GM12878 (cell line): Measurements from ENCODE around the gene ZSCAN18. TPM values are rescaled to one million over a fixed set of nuclear protein-coding genes. Genes with fewer than 3 reads are reported as not detected.

Source experiments
- ATAC-seq: fragments of 200-7000 bp; cut with Tn5 transposase; 3 replicates; pipeline ENCODE4 v1.9.1; 2020; ENCODE audit warnings: mild to moderate bottlenecking, moderate library complexity
- BruUV-seq: library from RNA; stranded (reverse); fragments of 400-500 nt; replicated peaks from 2 replicates; lab custom pipeline; 2021; lab: Mats Ljungman, UMichigan
- CTCF ChIA-PET: fragments of 300-600 bp; sonication (Branson Sonifier 250); formaldehyde crosslinking; extraction: SDS; loops from one replicate; lab custom pipeline; 2021; ENCODE audit warnings: inconsistent platforms; lab: Yijun Ruan, JAX
- POLR2A ChIA-PET: fragments of 350-600 bp; formaldehyde crosslinking; extraction: SDS; loops from one replicate; lab custom pipeline; 2021; ENCODE audit warnings: inconsistent platforms; lab: Charles Lee
- RAD21 ChIA-PET: fragments of 300-600 bp; sonication (Branson Sonifier 250); formaldehyde crosslinking; loops from one replicate; lab custom pipeline; 2023; ENCODE audit warnings: antibody characterized with exemption; ENCODE audit not compliant: unreplicated experiment; lab: Charles Lee
- SMC1A ChIA-PET: fragments of 300-600 bp; sonication (Branson Sonifier 250); formaldehyde crosslinking; loops from one replicate; lab custom pipeline; 2023; ENCODE audit not compliant: unreplicated experiment, uncharacterized antibody; lab: Charles Lee
- DNase-seq: peaks from one replicate; pipeline ENCODE4 v3.0.0-alpha.2; 2011; ENCODE audit warnings: low read depth, low spot score
- FAIRE-seq: peaks from 3 replicates; lab custom pipeline; 2011; peaks lifted over from hg19 to GRCh38; lab: Jason Lieb, UNC
- H2AFZ ChIP-seq: 2 replicates; pipeline ENCODE4 v1.6.0; 2011; ENCODE audit warnings: low read depth, low read length, control low read depth; ENCODE audit not compliant: control insufficient read depth
- H3K27ac ChIP-seq: 2 replicates; pipeline ENCODE4 v1.5.1; 2011; ENCODE audit warnings: control low read depth; ENCODE audit not compliant: control insufficient read depth, insufficient read depth
- H3K27me3 ChIP-seq, 2 experiments: replicated peaks in 1 of 2; 2 replicates each; pipeline versions ENCODE4 v1.6.0 to v1.6.1; 2011; ENCODE audit warnings: low read length in 1 of 2; ENCODE audit not compliant: control insufficient read depth in 2 of 2, insufficient read depth in 2 of 2
- H3K36me3 ChIP-seq, 2 experiments: 2 replicates each; pipeline ENCODE4 v1.5.1; 2011; ENCODE audit warnings: low read length in 1 of 2; ENCODE audit not compliant: control insufficient read depth in 2 of 2, insufficient read depth in 2 of 2
- H3K4me1 ChIP-seq: 2 replicates; pipeline ENCODE4 v1.6.1; 2011; ENCODE audit warnings: mild to moderate bottlenecking, low read length, moderate library complexity, mixed read lengths; ENCODE audit not compliant: control insufficient read depth, insufficient read depth
- H3K4me2 ChIP-seq: 2 replicates; pipeline ENCODE4 v1.6.0; 2011; ENCODE audit warnings: control low read depth; ENCODE audit not compliant: control insufficient read depth, insufficient read depth
- H3K4me3 ChIP-seq: fragments of 200-600 bp; sonication (generic); 2 replicates; pipeline ENCODE4 v1.5.1; 2016
- H3K79me2 ChIP-seq: 2 replicates; pipeline ENCODE4 v1.6.0; 2011; ENCODE audit warnings: low read length; ENCODE audit not compliant: control insufficient read depth, insufficient read depth
- H3K9ac ChIP-seq: 2 replicates; pipeline ENCODE4 v1.8.0; 2011; ENCODE audit warnings: low read length, control low read depth, mixed read lengths; ENCODE audit not compliant: control insufficient read depth, insufficient read depth
- H3K9me3 ChIP-seq: replicated peaks from 3 replicates; pipeline ENCODE4 v1.5.1; 2011; ENCODE audit warnings: mild to moderate bottlenecking, low read length; ENCODE audit not compliant: control insufficient read depth, insufficient read depth
- H4K20me1 ChIP-seq: 2 replicates; pipeline ENCODE4 v1.6.0; 2011; ENCODE audit not compliant: control insufficient read depth, insufficient read depth
- CTCF ChIP-seq, 3 experiments: IDR thresholded peaks in 2 of 3; conservative IDR thresholded peaks in 1 of 3; 2 replicates each; pipeline ENCODE4 v1.5.1; 2011; ENCODE audit warnings: low read depth in 3 of 3, low read length in 3 of 3, mild to moderate bottlenecking in 3 of 3, control low read depth in 2 of 3, moderate library complexity in 2 of 3, inconsistent platforms in 1 of 3, mixed read lengths in 1 of 3; ENCODE audit not compliant: control insufficient read depth in 2 of 3, insufficient read depth in 1 of 3; ENCODE audit errors: extremely low read depth in 1 of 3
- E2F8 ChIP-seq: fragments of 450-650 bp; IDR thresholded peaks from 2 replicates; pipeline ENCODE4 v1.6.1; 2018; ENCODE audit warnings: mild to moderate bottlenecking, low read depth, moderate library complexity; ENCODE audit not compliant: partially characterized antibody
- EGR1 ChIP-seq, 2 experiments: IDR thresholded peaks; 1 replicate in 1 of 2; 2 replicates in 1 of 2; pipeline ENCODE4 v1.6.1; 2011 to 2012; ENCODE audit warnings: low read depth in 2 of 2, low read length in 2 of 2, borderline replicate concordance in 1 of 2, mild to moderate bottlenecking in 1 of 2, moderate library complexity in 1 of 2
- ESRRA ChIP-seq: IDR thresholded peaks from 2 replicates; pipeline ENCODE4 v1.6.1; 2012; ENCODE audit warnings: mild to moderate bottlenecking, low read length, improper control_type of control experiment
- KAT2A ChIP-seq: conservative IDR thresholded peaks from 2 replicates; pipeline ENCODE4 v1.6.1; 2011; ENCODE audit warnings: low read depth, low read length; ENCODE audit not compliant: control insufficient read depth
- NBN ChIP-seq: fragments of 450-650 bp; IDR thresholded peaks from 2 replicates; pipeline ENCODE4 v1.6.1; 2016
- NR2C2 ChIP-seq: IDR thresholded peaks from 2 replicates; pipeline ENCODE4 v1.6.1; 2011; ENCODE audit warnings: borderline replicate concordance, low read depth; ENCODE audit not compliant: control insufficient read depth, insufficient read length
- PRDM15 ChIP-seq: fragments of 450-650 bp; formaldehyde crosslinking; IDR thresholded peaks from 2 replicates; pipeline ENCODE4 v1.4.0; 2020; ENCODE audit warnings: mild to moderate bottlenecking, moderate library complexity
- RUNX3 ChIP-seq: IDR thresholded peaks from 2 replicates; pipeline ENCODE4 v1.6.1; 2012; ENCODE audit warnings: low read length, inconsistent platforms
- STAT1 ChIP-seq: fragments of 450-650 bp; conservative IDR thresholded peaks from 2 replicates; pipeline ENCODE4 v1.6.1; 2014; ENCODE audit warnings: antibody characterized with exemption, mild to moderate bottlenecking
- STAT3 ChIP-seq: IDR thresholded peaks from 2 replicates; pipeline ENCODE4 v1.6.1; 2011; ENCODE audit warnings: low read depth, low read length, improper control_type of control experiment
- WGBS: methylation state at CpG from one replicate; pipeline ENCODE4 v1.1.6; 2016; ENCODE audit warnings: low lambda C conversion rate; ENCODE audit not compliant: insufficient replicate concordance, insufficient coverage; ENCODE audit errors: missing lambda C conversion rate; 5-methylcytosine and 5-hydroxymethylcytosine counted together
- in situ Hi-C: fragments of 300-500 bp; cut with MboI; formaldehyde crosslinking; loops from 9 replicates; pipeline ENCODE4 v1.14.3; 2018; ENCODE audit warnings: mixed read lengths
- intact Hi-C: fragments of 100-400 bp; cut with micrococcal nuclease; formaldehyde crosslinking; loops from one replicate; pipeline ENCODE4 v1.14.2; 2022; ENCODE audit not compliant: unreplicated experiment
- polyA plus RNA-seq, 11 experiments: library from polyadenylated mRNA; depleted of rRNA in 4 of 11; unstranded in 6 of 11; stranded (reverse) in 5 of 11; fragments of >200 nt; fragmentation: Nextera tagmentation in 4 of 11; fragmentation: Illumina TruSeq in 1 of 11; extraction: Ambion mirVana in 4 of 11; extraction: Trizol in 1 of 11; gene quantifications; 1 replicate in 1 of 11; 2 replicates in 10 of 11; pipeline versions ENCODE4 v1.2.1 to v1.2.3, GENCODE V29; 2011 to 2016; ENCODE audit warnings: inconsistent platforms in 2 of 11, missing spikeins in 2 of 11, low read depth in 1 of 11
- total RNA-seq, 4 experiments: library from RNA; depleted of rRNA in 3 of 4; stranded (reverse); fragments of >200 nt in 3 of 4; fragmentation: Illumina TruSeq in 1 of 4; extraction: Trizol in 1 of 4; gene quantifications; 2 replicates each; pipeline versions ENCODE4 v1.2.1 to v1.2.3, GENCODE V29; 2013 to 2021
- TF ChIP-seq, protein P1 (sequence below): fragments of 450-650 bp; IDR thresholded peaks from 2 replicates; pipeline ENCODE4 v1.6.1; 2016; ENCODE audit warnings: mild to moderate bottlenecking, moderate library complexity, borderline replicate concordance

ZSCAN18 gene
- total and polyA plus RNA-seq, 10 of the 15 experiments (the other 5 are each of a cell fraction or from before 2014, with no cell fraction given), result 0.64 TPM; not detected in 8

DNA sequence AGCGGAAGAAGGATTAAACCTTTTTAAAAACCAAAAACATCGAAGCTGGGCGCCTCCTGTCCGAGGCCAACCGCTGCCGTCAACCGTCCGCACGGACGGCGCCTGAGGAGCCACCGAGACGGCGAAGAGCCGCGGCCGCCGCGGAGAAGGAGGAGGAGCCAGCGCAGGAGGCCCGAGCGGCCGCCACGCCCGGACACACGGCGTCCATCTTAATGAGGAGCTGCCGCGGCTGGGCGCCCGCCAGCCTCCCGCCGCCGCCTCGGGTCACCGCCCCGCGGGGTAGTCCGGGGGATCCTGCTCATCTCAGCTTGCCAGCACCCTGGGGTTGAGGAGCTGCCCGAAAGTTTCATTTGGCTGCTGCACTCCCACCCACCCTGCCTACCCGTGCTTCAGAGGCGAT is 53.6 kb downstream of the ZSCAN18 start:
- RAD21 ChIA-PET, result no interaction called here
- no peaks in the 10 kb centered on the region for H3K79me2 ChIP-seq
- H3K4me2 ChIP-seq, result no peak overlapping the region
- 82% methylated on average over 20 of the region's 42 CpGs for WGBS
- H3K27ac ChIP-seq, result no peak overlapping the region
- ATAC-seq, result no peak
- CTCF ChIA-PET, result no interaction called here
- H3K27me3 ChIP-seq, result no peaks in the 10 kb centered on the region
- SMC1A ChIA-PET, result no interaction called here
- no peak overlapping the region for H2AFZ ChIP-seq
- H4K20me1 ChIP-seq, result no peaks in the 10 kb centered on the region
- intact Hi-C loops (no loop called here), in situ Hi-C loops (no loop called here)
- no peaks in the 10 kb centered on the region for H3K36me3 ChIP-seq
- no TSS peak for BruUV-seq
- no peak overlapping the region for H3K9ac ChIP-seq
- no peak for FAIRE-seq
- no peaks in the 10 kb centered on the region for H3K4me1 ChIP-seq
- H3K9me3 ChIP-seq, result peaks cover 5% of the 10 kb centered on the region; the same call in 2 of the 3 replicates
- H3K4me3 ChIP-seq, result no peak overlapping the region
- POLR2A ChIA-PET, result no interaction called here
- no peak for DNase-seq
- TF ChIP-seq KAT2A (no peak), STAT3 (no peak), PRDM15 (no peak), EGR1 (IDR thresholded peaks at IDR 0.05; ENCODE audit: borderline replicate concordance in 1 of 2, low read depth in 2 of 2, low read length in 2 of 2) (no peak), CTCF (IDR thresholded peaks at IDR 0.05 in 2 of 3, conservative IDR thresholded peaks at IDR 0.05 in 1 of 3; ENCODE audit: control insufficient read depth in 2 of 3, extremely low read depth in 1 of 3, insufficient read depth in 1 of 3, low read depth in 3 of 3, low read length in 3 of 3) (no peak), ESRRA (no peak), E2F8 (no peak), NR2C2 (no peak), STAT1 (no peak), NBN (no peak), RUNX3 (no peak)
- TF ChIP-seq, protein P1, sequence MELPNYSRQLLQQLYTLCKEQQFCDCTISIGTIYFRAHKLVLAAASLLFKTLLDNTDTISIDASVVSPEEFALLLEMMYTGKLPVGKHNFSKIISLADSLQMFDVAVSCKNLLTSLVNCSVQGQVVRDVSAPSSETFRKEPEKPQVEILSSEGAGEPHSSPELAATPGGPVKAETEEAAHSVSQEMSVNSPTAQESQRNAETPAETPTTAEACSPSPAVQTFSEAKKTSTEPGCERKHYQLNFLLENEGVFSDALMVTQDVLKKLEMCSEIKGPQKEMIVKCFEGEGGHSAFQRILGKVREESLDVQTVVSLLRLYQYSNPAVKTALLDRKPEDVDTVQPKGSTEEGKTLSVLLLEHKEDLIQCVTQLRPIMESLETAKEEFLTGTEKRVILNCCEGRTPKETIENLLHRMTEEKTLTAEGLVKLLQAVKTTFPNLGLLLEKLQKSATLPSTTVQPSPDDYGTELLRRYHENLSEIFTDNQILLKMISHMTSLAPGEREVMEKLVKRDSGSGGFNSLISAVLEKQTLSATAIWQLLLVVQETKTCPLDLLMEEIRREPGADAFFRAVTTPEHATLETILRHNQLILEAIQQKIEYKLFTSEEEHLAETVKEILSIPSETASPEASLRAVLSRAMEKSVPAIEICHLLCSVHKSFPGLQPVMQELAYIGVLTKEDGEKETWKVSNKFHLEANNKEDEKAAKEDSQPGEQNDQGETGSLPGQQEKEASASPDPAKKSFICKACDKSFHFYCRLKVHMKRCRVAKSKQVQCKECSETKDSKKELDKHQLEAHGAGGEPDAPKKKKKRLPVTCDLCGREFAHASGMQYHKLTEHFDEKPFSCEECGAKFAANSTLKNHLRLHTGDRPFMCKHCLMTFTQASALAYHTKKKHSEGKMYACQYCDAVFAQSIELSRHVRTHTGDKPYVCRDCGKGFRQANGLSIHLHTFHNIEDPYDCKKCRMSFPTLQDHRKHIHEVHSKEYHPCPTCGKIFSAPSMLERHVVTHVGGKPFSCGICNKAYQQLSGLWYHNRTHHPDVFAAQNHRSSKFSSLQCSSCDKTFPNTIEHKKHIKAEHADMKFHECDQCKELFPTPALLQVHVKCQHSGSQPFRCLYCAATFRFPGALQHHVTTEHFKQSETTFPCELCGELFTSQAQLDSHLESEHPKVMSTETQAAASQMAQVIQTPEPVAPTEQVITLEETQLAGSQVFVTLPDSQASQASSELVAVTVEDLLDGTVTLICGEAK, result no peak
